HepG2 (cell line): Measurements from ENCODE around the gene SELENOH. TPM values are rescaled to one million over a fixed set of nuclear protein-coding genes. Genes with fewer than 3 reads are reported as not detected.

Source experiments
- ATF6 ChIP-seq: sonication (generic); formaldehyde crosslinking; conservative IDR thresholded peaks from 2 replicates; pipeline ENCODE4 v1.4.0; 2020; ENCODE audit warnings: missing genetic modification reagents
- FIP1L1 ChIP-seq: fragments of 200-400 bp; formaldehyde crosslinking; IDR thresholded peaks from 2 replicates; pipeline ENCODE4 v1.6.1; 2018; ENCODE audit warnings: low read depth, mild to moderate bottlenecking, low read length, moderate library complexity, borderline replicate concordance; ENCODE audit not compliant: insufficient read depth
- HNRNPH1 ChIP-seq: fragments of 200-400 bp; formaldehyde crosslinking; optimal IDR thresholded peaks from 2 replicates; pipeline ENCODE3; 2017; ENCODE audit warnings: mild to moderate bottlenecking, low read depth, low read length
- IRX3 ChIP-seq: sonication (generic); formaldehyde crosslinking; IDR thresholded peaks from 2 replicates; pipeline ENCODE4 v1.8.1; 2023; ENCODE audit warnings: mild to moderate bottlenecking, low read depth, missing genetic modification reagents, borderline replicate concordance
- LRRFIP1 ChIP-seq: sonication (generic); formaldehyde crosslinking; conservative IDR thresholded peaks from 2 replicates; pipeline ENCODE4 v1.4.0; 2020; ENCODE audit warnings: missing genetic modification reagents
- MAFK ChIP-seq, 2 experiments: IDR thresholded peaks in 1 of 2; conservative IDR thresholded peaks in 1 of 2; 2 replicates each; pipeline ENCODE4 v1.6.1; 2011; ENCODE audit warnings: improper control_type of control experiment in 2 of 2, low read length in 2 of 2
- PRDM15 ChIP-seq: sonication (generic); formaldehyde crosslinking; IDR thresholded peaks from 2 replicates; pipeline ENCODE4 v1.4.0; 2020; ENCODE audit warnings: missing genetic modification reagents
- SRF ChIP-seq: IDR thresholded peaks from 2 replicates; pipeline ENCODE4 v1.6.1; 2011; ENCODE audit warnings: mild to moderate bottlenecking, low read depth, low read length, moderate library complexity
- YEATS4 ChIP-seq: sonication (generic); formaldehyde crosslinking; IDR thresholded peaks from 2 replicates; pipeline ENCODE4 v1.4.0; 2020; ENCODE audit warnings: missing genetic modification reagents, borderline replicate concordance
- ZBTB7A ChIP-seq: sonication (generic); formaldehyde crosslinking; IDR thresholded peaks from 2 replicates; pipeline ENCODE4 v1.8.0; 2022; ENCODE audit warnings: mild to moderate bottlenecking, missing genetic modification reagents
- ZNF256 ChIP-seq: sonication (generic); formaldehyde crosslinking; conservative IDR thresholded peaks from 2 replicates; pipeline ENCODE4 v1.4.0; 2020; ENCODE audit warnings: missing genetic modification reagents
- ZNF281 ChIP-seq: sonication (generic); formaldehyde crosslinking; IDR thresholded peaks from 2 replicates; pipeline ENCODE4 v1.4.0; 2020; ENCODE audit warnings: missing genetic modification reagents, borderline replicate concordance
- ZNF33B ChIP-seq: sonication (generic); formaldehyde crosslinking; IDR thresholded peaks from 2 replicates; pipeline ENCODE4 v1.5.1; 2020; ENCODE audit warnings: mild to moderate bottlenecking, missing genetic modification reagents
- ZNF354B ChIP-seq: sonication (generic); formaldehyde crosslinking; IDR thresholded peaks from 2 replicates; pipeline ENCODE4 v1.8.0; 2022; ENCODE audit warnings: mild to moderate bottlenecking, missing genetic modification reagents
- ZNF362 ChIP-seq: sonication (generic); formaldehyde crosslinking; IDR thresholded peaks from 2 replicates; pipeline ENCODE4 v1.4.0; 2020; ENCODE audit warnings: missing genetic modification reagents, mild to moderate bottlenecking, borderline replicate concordance
- polyA plus RNA-seq, 8 experiments: library from polyadenylated mRNA; depleted of rRNA in 3 of 8; stranded (reverse) in 7 of 8; unstranded in 1 of 8; fragments of >200 nt; fragmentation: Illumina TruSeq in 4 of 8; extraction: Trizol in 4 of 8; gene quantifications; 2 replicates each; pipeline versions ENCODE4 v1.2.1 to v1.2.3, GENCODE V29; 2011 to 2016; ENCODE audit warnings: low read depth in 4 of 8, missing spikeins in 1 of 8, mixed read lengths in 1 of 8; ENCODE audit not compliant: insufficient read depth in 1 of 8
- total RNA-seq, 5 experiments: library from RNA; depleted of rRNA; stranded (reverse); fragments of >200 nt; fragmentation: Illumina TruSeq; extraction: Trizol; gene quantifications; 2 replicates each; pipeline ENCODE4 v1.2.3, GENCODE V29; 2016; ENCODE audit warnings: low read depth in 1 of 5

SELENOH gene
- total and polyA plus RNA-seq, 2 of the 13 experiments (the other 11 are each of a cell fraction or from before 2014, with no cell fraction given): 27.2 to 77.4 TPM

GRCh38 chr11:57712256-57713150 is 28.8 kb upstream of the SELENOH start, which contains the start of gene TMX2 (continued):
- TF ChIP-seq ZNF281 (CRISPR knock-in tag) (no peak), LRRFIP1 (no peak), FIP1L1 (no peak), PRDM15 (CRISPR knock-in tag) (no peak), YEATS4 (peak; percentile 90), ZBTB7A (CRISPR knock-in tag) (no peak), ZNF362 (peak; percentile 56; the same call in 1 of the 2 replicates), IRX3 (no peak), ZNF256 (CRISPR knock-in tag) (no peak), MAFK (conservative IDR thresholded peaks at IDR 0.05 in 1 of 2, IDR thresholded peaks at IDR 0.05 in 1 of 2; ENCODE audit: low read length in 2 of 2) (no peak), ATF6 (CRISPR knock-in tag) (no peak), ZNF33B (CRISPR knock-in tag) (no peak), ZNF354B (CRISPR knock-in tag) (0 out of 2 replicates have a peak, but pooled peaks have one; percentile 52), HNRNPH1 (no peak), SRF (peak; percentile 91)
